ENCODE measurements around the gene ZNF621.

ZNF621 gene

DNA sequence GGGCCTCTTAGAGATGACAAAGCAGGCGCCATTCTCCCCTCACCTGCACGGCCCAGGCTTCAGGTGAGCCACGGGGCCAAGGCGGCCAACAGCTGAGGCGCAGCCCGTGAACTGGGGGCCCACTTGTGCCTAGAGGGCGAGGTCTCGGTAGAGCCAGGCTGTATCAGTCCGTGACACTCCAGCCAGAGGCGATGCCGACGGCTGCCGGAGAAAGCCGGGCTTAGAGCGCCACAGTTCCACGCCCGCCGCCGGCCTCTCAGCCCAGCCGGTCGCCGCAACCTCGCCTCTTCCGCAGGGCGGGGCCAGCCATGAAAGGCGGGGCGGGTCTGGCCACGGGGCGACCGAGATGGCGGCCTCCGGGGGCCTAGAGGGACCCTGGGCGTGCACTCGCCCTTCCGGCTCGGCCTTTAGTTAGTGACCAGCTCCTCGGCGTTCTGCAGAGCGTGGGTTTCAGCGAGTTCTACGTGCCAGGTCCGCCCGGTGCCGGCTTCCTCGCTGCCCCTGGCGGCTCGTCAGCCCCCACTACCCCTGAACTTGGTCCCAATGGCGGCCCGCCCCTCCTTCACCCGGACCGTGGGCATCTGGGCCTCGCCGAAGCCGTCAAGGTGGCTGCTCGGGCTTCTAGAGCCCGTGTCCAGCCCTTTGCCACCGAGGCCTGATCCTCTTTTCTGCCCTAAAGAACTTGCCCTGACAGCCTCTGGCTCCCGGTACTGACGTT lies at the start of gene ZNF621:
Gene ZNF621, plus strand, starts transcription at position 393 of the 718 bp plus-strand sequence. CDS start 881 bp downstream, outside the sequence.
- peak within 1 kb of the TSS; percentile 80 to 97 (median 91) for H3K4me3 ChIP-seq (ENCODE audit: low read depth in 1 of 5, low read length in 5 of 5)
- no peaks in the 10 kb centered on the region for H3K27me3 ChIP-seq (ENCODE audit: control insufficient read depth in 5 of 5, insufficient read depth in 4 of 5, low read length in 5 of 5)
- H3K36me3 ChIP-seq (ENCODE audit: control insufficient read depth in 5 of 5, insufficient read depth in 5 of 5, low read length in 5 of 5): peaks cover 5 to 25% (median 14%) of the 10 kb centered on the region in 5 donors
- H3K4me1 ChIP-seq (ENCODE audit: control insufficient read depth in 5 of 5, insufficient read depth in 5 of 5, low read length in 5 of 5): peaks cover 0 to 25% (median 21%) of the 10 kb centered on the region in 5 donors
- H3K9me3 ChIP-seq (ENCODE audit: control insufficient read depth in 5 of 5, low read length in 5 of 5): no peaks in the 10 kb centered on the region
- peak within 1 kb of the TSS; percentile 86 to 99 (median 95) for H3K9ac ChIP-seq (ENCODE audit: low read length in 5 of 5)
- peak within 1 kb of the TSS; percentile 79 for H3K27ac ChIP-seq (ENCODE audit: low read depth, low read length)

DNA sequence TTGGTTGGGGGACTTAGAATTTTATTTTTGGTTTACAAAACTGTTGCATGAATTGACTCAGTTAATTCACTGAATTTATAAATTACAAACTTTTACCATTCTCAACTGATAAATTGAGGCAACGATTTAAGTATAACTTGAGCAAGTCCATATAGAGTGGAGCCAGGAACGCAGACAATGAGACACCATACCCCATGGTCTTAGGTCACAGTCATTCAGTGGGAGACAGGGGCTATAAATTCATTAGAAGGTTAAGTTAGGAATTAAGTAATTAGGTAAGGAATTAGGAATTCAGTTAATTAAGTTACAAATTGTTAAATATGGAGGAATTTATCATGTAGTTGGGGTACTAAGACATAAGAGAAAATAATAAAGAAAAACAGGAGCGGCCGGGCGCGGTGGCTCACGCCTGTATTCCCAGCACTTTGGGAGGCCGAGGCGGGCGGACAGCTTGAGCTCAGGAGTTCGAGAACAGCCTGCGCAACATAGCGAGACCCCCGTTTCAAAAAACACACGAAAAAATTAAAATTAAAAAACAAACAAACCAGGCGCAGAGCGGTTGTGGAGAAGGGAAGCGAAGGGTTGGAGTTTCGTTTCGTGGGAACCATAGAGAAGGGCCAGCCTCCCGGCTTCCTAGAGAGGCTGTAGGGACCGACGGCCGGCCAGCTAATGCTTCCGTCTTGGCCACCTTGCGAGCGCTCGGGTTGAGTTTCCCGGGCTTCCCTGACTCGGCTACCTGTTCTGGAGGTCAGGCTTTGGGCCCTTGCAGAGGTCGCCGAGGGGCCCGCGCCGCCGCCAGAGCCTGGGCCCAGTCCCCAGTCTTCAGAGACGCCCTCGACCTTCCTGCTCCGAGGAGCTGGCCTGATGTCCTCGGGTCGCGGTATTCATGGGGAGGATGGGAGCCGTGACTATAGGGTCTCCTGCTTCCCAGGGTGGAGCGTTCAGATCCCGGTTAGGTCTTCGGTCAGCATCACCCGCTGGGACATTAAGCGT lies 48.0 kb upstream of the ZNF621 start, which contains the start of gene ZNF619:
Gene ZNF619, plus strand, starts transcription at position 645 of the 993 bp plus-strand sequence. CDS start 858 bp downstream, outside the sequence.
- Histone ChIP-seq H3K4me1 (ENCODE audit: control insufficient read depth in 5 of 5, insufficient read depth in 5 of 5, low read length in 5 of 5) (peaks cover 3 to 11% (median 9%) of the 10 kb centered on the region in 5 donors), H3K9ac (ENCODE audit: low read length in 5 of 5) (peak within 1 kb of the TSS; percentile 88 to 99 (median 92)), H3K27me3 (ENCODE audit: control insufficient read depth in 5 of 5, insufficient read depth in 4 of 5, low read length in 5 of 5) (no peaks in the 10 kb centered on the region), H3K36me3 (ENCODE audit: control insufficient read depth in 5 of 5, insufficient read depth in 5 of 5, low read length in 5 of 5) (peaks cover 6 to 24% (median 13%) of the 10 kb centered on the region in 5 donors), H3K4me3 (ENCODE audit: low read depth in 1 of 5, low read length in 5 of 5) (peak within 1 kb of the TSS; percentile 92 to 96 (median 95)), H3K27ac (ENCODE audit: low read depth, low read length) (peak within 1 kb of the TSS; percentile 77), H3K9me3 (ENCODE audit: control insufficient read depth in 5 of 5, low read length in 5 of 5) (no peaks in the 10 kb centered on the region)

DNA sequence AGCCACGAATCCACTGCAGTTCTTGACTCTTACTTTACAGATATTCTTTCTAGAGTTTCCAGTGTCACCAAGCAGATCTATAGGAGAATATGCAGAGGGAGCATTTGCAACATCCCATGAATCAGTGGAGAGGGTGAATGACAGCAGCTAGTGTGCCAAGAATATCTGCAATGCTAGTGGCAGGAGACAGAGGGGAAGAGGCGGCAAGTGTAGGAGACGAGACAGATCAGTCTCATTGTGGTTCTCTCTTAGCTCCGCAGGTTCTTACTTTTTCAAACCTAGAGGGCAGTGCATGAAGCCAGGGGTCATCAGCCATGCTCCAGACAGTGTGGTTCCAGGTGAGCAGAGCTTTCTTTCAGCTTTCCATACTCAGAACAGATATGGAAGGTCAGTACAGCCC lies 47.1 kb upstream of the ZNF621 start:
- no peak overlapping the region for H3K27ac ChIP-seq (ENCODE audit: low read depth, low read length)

DNA sequence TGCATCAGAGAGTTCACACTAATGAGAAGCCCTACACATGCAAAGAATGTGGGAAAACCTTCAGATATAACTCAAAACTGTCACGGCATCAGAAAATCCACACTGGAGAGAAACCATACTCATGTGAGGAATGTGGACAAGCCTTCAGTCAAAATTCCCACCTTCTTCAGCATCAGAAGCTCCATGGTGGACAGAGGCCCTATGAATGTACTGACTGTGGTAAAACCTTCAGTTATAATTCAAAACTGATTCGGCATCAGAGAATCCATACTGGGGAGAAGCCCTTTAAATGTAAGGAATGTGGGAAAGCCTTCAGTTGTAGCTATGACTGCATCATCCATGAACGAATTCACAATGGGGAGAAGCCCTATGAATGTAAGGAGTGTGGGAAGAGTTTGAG lies 37.6 kb upstream of the ZNF621 start:
- H3K27ac ChIP-seq (ENCODE audit: low read depth, low read length): no peak overlapping the region
- H3K36me3 ChIP-seq (ENCODE audit: control insufficient read depth in 5 of 5, insufficient read depth in 5 of 5, low read length in 5 of 5): peaks cover 22 to 61% (median 46%) of the 10 kb centered on the region in 5 donors
- H3K4me1 ChIP-seq (ENCODE audit: control insufficient read depth in 5 of 5, insufficient read depth in 5 of 5, low read length in 5 of 5): peaks cover 0 to 2% (median 0%) of the 10 kb centered on the region in 5 donors
- no peak overlapping the region for H3K9ac ChIP-seq (ENCODE audit: low read length in 5 of 5)
- peaks cover 12 to 25% (median 19%) of the 10 kb centered on the region in 5 donors for H3K9me3 ChIP-seq (ENCODE audit: control insufficient read depth in 5 of 5, low read length in 5 of 5)
- peak overlapping the region in 2 of 5 donors; percentile 4 to 21 for H3K4me3 ChIP-seq (ENCODE audit: low read depth in 1 of 5, low read length in 5 of 5)
- H3K27me3 ChIP-seq (ENCODE audit: control insufficient read depth in 5 of 5, insufficient read depth in 4 of 5, low read length in 5 of 5): no peaks in the 10 kb centered on the region

More for the DNA sequence above, 47.1 kb upstream of the ZNF621 start:
- Histone ChIP-seq H3K4me3 (ENCODE audit: low read depth in 1 of 5, low read length in 5 of 5) (peak overlapping the region; percentile 92 to 96 (median 95)), H3K9ac (ENCODE audit: low read length in 5 of 5) (peak overlapping the region; percentile 88 to 99 (median 92)), H3K9me3 (ENCODE audit: control insufficient read depth in 5 of 5, low read length in 5 of 5) (no peaks in the 10 kb centered on the region), H3K4me1 (ENCODE audit: control insufficient read depth in 5 of 5, insufficient read depth in 5 of 5, low read length in 5 of 5) (peaks cover 3 to 11% (median 9%) of the 10 kb centered on the region in 5 donors), H3K27me3 (ENCODE audit: control insufficient read depth in 5 of 5, insufficient read depth in 4 of 5, low read length in 5 of 5) (no peaks in the 10 kb centered on the region), H3K36me3 (ENCODE audit: control insufficient read depth in 5 of 5, insufficient read depth in 5 of 5, low read length in 5 of 5) (peaks cover 9 to 33% (median 21%) of the 10 kb centered on the region in 5 donors)

DNA sequence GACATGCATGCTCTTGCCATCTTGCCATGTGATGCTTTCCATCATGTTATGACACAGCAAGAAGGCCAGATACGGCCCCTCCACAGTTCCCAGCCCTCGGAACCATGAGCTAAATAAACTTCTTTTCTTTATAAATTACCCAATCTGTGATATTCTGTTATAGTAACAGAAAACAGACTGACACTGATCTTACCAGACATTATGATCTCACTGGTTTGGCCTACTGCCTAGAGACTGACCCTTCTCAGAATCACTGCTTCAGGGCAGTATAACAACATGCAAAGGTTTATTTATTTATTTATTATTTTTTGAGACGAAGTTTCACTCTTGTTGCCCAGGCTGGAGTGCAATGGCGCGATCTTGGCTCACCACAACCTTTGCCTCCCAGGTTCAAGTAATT lies 33.8 kb upstream of the ZNF621 start:
- no peaks in the 10 kb centered on the region for H3K27me3 ChIP-seq (ENCODE audit: control insufficient read depth in 5 of 5, insufficient read depth in 4 of 5, low read length in 5 of 5)
- peaks cover 15 to 25% (median 22%) of the 10 kb centered on the region in 5 donors for H3K36me3 ChIP-seq (ENCODE audit: control insufficient read depth in 5 of 5, insufficient read depth in 5 of 5, low read length in 5 of 5)
- H3K4me1 ChIP-seq (ENCODE audit: control insufficient read depth in 5 of 5, insufficient read depth in 5 of 5, low read length in 5 of 5): peaks cover 0 to 2% (median 0%) of the 10 kb centered on the region in 5 donors
- H3K9me3 ChIP-seq (ENCODE audit: control insufficient read depth in 5 of 5, low read length in 5 of 5): peaks cover 12 to 25% (median 19%) of the 10 kb centered on the region in 5 donors
- H3K9ac ChIP-seq (ENCODE audit: low read length in 5 of 5): no peak overlapping the region
- H3K4me3 ChIP-seq (ENCODE audit: low read depth in 1 of 5, low read length in 5 of 5): no peak overlapping the region
- no peak overlapping the region for H3K27ac ChIP-seq (ENCODE audit: low read depth, low read length)

DNA sequence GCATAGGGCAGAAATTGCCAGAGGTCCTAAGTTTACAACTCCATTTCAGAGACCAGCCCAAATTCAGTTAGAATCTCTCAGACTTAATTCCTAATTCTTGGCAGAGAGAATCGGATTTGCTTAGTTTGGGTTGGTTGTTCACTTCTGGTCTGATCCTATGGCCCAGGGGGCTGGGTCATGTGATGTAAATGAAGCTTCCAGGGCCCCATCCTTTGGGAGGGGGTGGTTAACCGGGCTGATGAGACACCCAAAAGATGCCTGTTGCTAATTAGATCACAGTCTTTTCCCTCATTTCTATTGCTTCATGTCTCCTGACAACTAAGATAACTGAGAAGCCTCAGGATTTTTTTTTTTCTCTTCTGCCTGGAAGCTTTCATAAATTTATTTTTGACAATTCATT lies 30.1 kb upstream of the ZNF621 start:
- H3K27ac ChIP-seq (ENCODE audit: low read depth, low read length): no peak overlapping the region
- peaks cover 0 to 4% (median 0%) of the 10 kb centered on the region in 5 donors for H3K9me3 ChIP-seq (ENCODE audit: control insufficient read depth in 5 of 5, low read length in 5 of 5)
- H3K27me3 ChIP-seq (ENCODE audit: control insufficient read depth in 5 of 5, insufficient read depth in 4 of 5, low read length in 5 of 5): no peaks in the 10 kb centered on the region
- no peaks in the 10 kb centered on the region for H3K4me1 ChIP-seq (ENCODE audit: control insufficient read depth in 5 of 5, insufficient read depth in 5 of 5, low read length in 5 of 5)
- H3K9ac ChIP-seq (ENCODE audit: low read length in 5 of 5): no peak overlapping the region
- peaks cover 0 to 2% (median 0%) of the 10 kb centered on the region in 5 donors for H3K36me3 ChIP-seq (ENCODE audit: control insufficient read depth in 5 of 5, insufficient read depth in 5 of 5, low read length in 5 of 5)
- H3K4me3 ChIP-seq (ENCODE audit: low read depth in 1 of 5, low read length in 5 of 5): no peak overlapping the region

DNA sequence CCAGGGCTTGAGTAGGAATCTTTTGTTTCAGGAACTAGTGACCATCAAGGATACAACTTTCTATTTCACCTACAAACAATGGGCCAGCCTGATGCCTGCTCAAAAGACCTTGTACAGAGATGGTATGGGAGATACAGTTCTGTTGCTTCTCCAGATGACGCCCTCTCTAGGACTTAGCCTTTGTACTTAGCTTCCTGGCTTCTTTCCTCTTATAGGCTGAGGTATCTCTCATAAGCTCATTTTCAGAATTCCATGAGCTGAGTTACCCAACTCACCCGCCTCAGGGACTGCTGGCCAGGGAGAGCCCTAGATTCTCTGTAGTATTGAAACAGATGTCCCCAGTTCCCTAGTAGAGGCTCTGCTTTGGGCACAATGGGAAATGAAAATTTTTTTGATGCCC lies 27.5 kb upstream of the ZNF621 start:
- Histone ChIP-seq H3K4me3 (ENCODE audit: low read depth in 1 of 5, low read length in 5 of 5) (no peak overlapping the region), H3K36me3 (ENCODE audit: control insufficient read depth in 5 of 5, insufficient read depth in 5 of 5, low read length in 5 of 5) (no peaks in the 10 kb centered on the region), H3K4me1 (ENCODE audit: control insufficient read depth in 5 of 5, insufficient read depth in 5 of 5, low read length in 5 of 5) (no peaks in the 10 kb centered on the region), H3K9me3 (ENCODE audit: control insufficient read depth in 5 of 5, low read length in 5 of 5) (no peaks in the 10 kb centered on the region), H3K27ac (ENCODE audit: low read depth, low read length) (no peak overlapping the region), H3K27me3 (ENCODE audit: control insufficient read depth in 5 of 5, insufficient read depth in 4 of 5, low read length in 5 of 5) (no peaks in the 10 kb centered on the region), H3K9ac (ENCODE audit: low read length in 5 of 5) (no peak overlapping the region)

DNA sequence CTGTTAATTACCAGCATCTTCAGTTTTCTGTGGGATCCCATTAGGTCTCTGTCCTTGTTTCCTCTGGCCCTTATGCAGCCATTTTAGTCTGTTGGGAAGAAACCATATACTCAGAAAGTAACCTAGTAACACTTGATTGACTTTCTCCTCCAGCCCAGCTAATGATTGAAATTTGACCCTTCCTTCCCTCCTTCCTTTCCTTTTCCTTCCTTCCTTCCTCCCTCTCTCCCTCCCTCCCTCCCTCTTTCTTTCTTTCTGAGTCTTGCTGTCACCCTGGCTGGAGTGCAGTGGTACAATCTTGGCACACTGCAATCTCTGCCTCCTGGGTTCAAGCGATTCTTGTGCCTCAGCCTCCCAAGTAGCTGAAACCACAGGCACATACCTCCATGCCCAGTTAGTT lies 24.8 kb upstream of the ZNF621 start:
- Histone ChIP-seq H3K9me3 (ENCODE audit: control insufficient read depth in 5 of 5, low read length in 5 of 5) (no peaks in the 10 kb centered on the region), H3K27me3 (ENCODE audit: control insufficient read depth in 5 of 5, insufficient read depth in 4 of 5, low read length in 5 of 5) (no peaks in the 10 kb centered on the region), H3K27ac (ENCODE audit: low read depth, low read length) (no peak overlapping the region), H3K36me3 (ENCODE audit: control insufficient read depth in 5 of 5, insufficient read depth in 5 of 5, low read length in 5 of 5) (no peaks in the 10 kb centered on the region), H3K4me3 (ENCODE audit: low read depth in 1 of 5, low read length in 5 of 5) (no peak overlapping the region), H3K9ac (ENCODE audit: low read length in 5 of 5) (no peak overlapping the region), H3K4me1 (ENCODE audit: control insufficient read depth in 5 of 5, insufficient read depth in 5 of 5, low read length in 5 of 5) (peaks cover 0 to 8% (median 5%) of the 10 kb centered on the region in 5 donors)

DNA sequence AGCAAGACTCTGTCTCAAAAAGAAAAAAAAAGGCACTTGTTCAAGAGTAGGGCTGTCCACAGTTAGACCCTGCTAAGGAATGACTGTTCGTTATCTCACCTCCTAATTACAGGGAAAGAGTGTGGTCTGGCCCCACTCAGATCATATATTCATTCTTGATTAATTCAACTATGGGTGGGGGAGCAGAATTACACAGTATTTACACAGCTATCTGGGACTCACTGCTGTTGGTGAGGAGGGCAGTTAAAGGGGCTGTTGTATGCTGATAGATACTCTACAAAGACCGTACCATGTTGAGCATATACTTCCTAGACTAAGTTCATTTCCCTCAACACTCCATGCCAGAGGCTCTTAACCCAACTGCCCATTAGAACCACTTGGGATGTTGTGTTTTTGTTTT lies 22.7 kb upstream of the ZNF621 start:
- no peak overlapping the region for H3K9ac ChIP-seq (ENCODE audit: low read length in 5 of 5)
- H3K9me3 ChIP-seq (ENCODE audit: control insufficient read depth in 5 of 5, low read length in 5 of 5): no peaks in the 10 kb centered on the region
- no peak overlapping the region for H3K4me3 ChIP-seq (ENCODE audit: low read depth in 1 of 5, low read length in 5 of 5)
- peaks cover 2 to 25% (median 17%) of the 10 kb centered on the region in 5 donors for H3K4me1 ChIP-seq (ENCODE audit: control insufficient read depth in 5 of 5, insufficient read depth in 5 of 5, low read length in 5 of 5)
- H3K27me3 ChIP-seq (ENCODE audit: control insufficient read depth in 5 of 5, insufficient read depth in 4 of 5, low read length in 5 of 5): no peaks in the 10 kb centered on the region
- H3K36me3 ChIP-seq (ENCODE audit: control insufficient read depth in 5 of 5, insufficient read depth in 5 of 5, low read length in 5 of 5): no peaks in the 10 kb centered on the region
- no peak overlapping the region for H3K27ac ChIP-seq (ENCODE audit: low read depth, low read length)

Measured in subcutaneous abdominal adipose tissue (tissue), 5 donors.